Vagina (tissue), 2 donors: ENCODE results near the gene ATG4B.

Experiments
- CTCF ChIP-seq, 3 experiments: fragments of 450-650 bp in 2 of 3; fragments of 200-600 bp in 1 of 3; sonication (generic) in 1 of 3; IDR thresholded peaks; one replicate each; pipeline ENCODE4 v1.5.1; 2017 to 2019; ENCODE audit warnings: antibody characterized with exemption in 3 of 3, mild to moderate bottlenecking in 2 of 3, moderate library complexity in 2 of 3
- POLR2A ChIP-seq, 2 donors: fragments of 450-650 bp; IDR thresholded peaks; one replicate each; pipeline ENCODE4 v1.6.1; 2017; ENCODE audit warnings: antibody characterized with exemption in 2 of 2, mild to moderate bottlenecking in 2 of 2, moderate library complexity in 2 of 2

- no peak for TF ChIP-seq POLR2A (IDR thresholded peaks at IDR 0.05)
- no peak for TF ChIP-seq CTCF (IDR thresholded peaks at IDR 0.05)
These were observed 33.0 kb downstream of the ATG4B start for GRCh38 chr2:241670333-241671110.
